Brain microvascular endothelial cell (primary cell): ENCODE measurements around the gene IGFBP7.

ENCODE experiments used
- DNase-seq: peaks from one replicate; pipeline ENCODE4 v3.0.0-alpha.2; 2020
- H3K27ac ChIP-seq: fragments of 250-450 bp; sonication (Bioruptor Pico); 2 replicates; pipeline ENCODE4 v1.5.1; 2020; ENCODE audit warnings: mild to moderate bottlenecking, moderate library complexity
- H3K27me3 ChIP-seq: fragments of 250-450 bp; sonication (Bioruptor Pico); replicated peaks from 2 replicates; pipeline ENCODE4 v1.5.1; 2020; ENCODE audit warnings: mild to moderate bottlenecking
- H3K36me3 ChIP-seq: fragments of 250-450 bp; sonication (Bioruptor Pico); replicated peaks from 2 replicates; pipeline ENCODE4 v1.5.1; 2020; ENCODE audit warnings: mild to moderate bottlenecking
- H3K4me3 ChIP-seq: 2 replicates; pipeline ENCODE4 v1.5.1; 2011; ENCODE audit warnings: low read depth, mild to moderate bottlenecking, control low read depth, low read length, moderate library complexity
- CTCF ChIP-seq: IDR thresholded peaks from 2 replicates; pipeline ENCODE4 v1.5.1; 2011; ENCODE audit warnings: low read depth, mild to moderate bottlenecking, moderate library complexity, low read length, control low read depth, inconsistent platforms; ENCODE audit errors: missing control alignments
- in situ Hi-C: cut with HindIII; loops from 2 replicates; pipeline ENCODE4 v1.10.0; 2017; ENCODE audit warnings: low sequenced_read_pairs, low pct_ligation_motif_present

The IGFBP7 gene

GRCh38 chr4:57100979-57101651 is 9.1 kb downstream of the IGFBP7 start:
- peaks cover 59% of the 10 kb centered on the region for H3K36me3 ChIP-seq
- H3K27me3 ChIP-seq: no peaks in the 10 kb centered on the region
- no peak for DNase-seq
- no peak for TF ChIP-seq CTCF
- no peak overlapping the region for H3K4me3 ChIP-seq
- H3K27ac ChIP-seq: peak overlapping the region; percentile 94
- in situ Hi-C loops: no loop called here

GRCh38 chr4:57099363-57099762 is 10.8 kb downstream of the IGFBP7 start:
- peaks cover 52% of the 10 kb centered on the region for H3K36me3 ChIP-seq
- no peak for TF ChIP-seq CTCF

GRCh38 chr4:57098941-57099340 is 11.2 kb downstream of the IGFBP7 start:
- in situ Hi-C loops: no loop called here
- H3K27me3 ChIP-seq: no peaks in the 10 kb centered on the region
- TF ChIP-seq CTCF: no peak
- peak overlapping the region; percentile 77 for H3K27ac ChIP-seq
- no peak for DNase-seq
- peaks cover 52% of the 10 kb centered on the region for H3K36me3 ChIP-seq
- H3K4me3 ChIP-seq: no peak overlapping the region

More at GRCh38 chr4:57099363-57099762, 10.8 kb downstream of the IGFBP7 start:
- Histone ChIP-seq H3K4me3 (no peak overlapping the region), H3K27ac (peak overlapping the region; percentile 77), H3K27me3 (no peaks in the 10 kb centered on the region)
- in situ Hi-C loops: no loop called here
- DNase-seq: no peak

GRCh38 chr4:57098415-57098814 is 11.8 kb downstream of the IGFBP7 start:
- H3K27ac ChIP-seq: peak overlapping the region; percentile 77
- H3K36me3 ChIP-seq: peaks cover 52% of the 10 kb centered on the region
- no peak for TF ChIP-seq CTCF
- DNase-seq: no peak
- no peaks in the 10 kb centered on the region for H3K27me3 ChIP-seq
- no peak overlapping the region for H3K4me3 ChIP-seq
- in situ Hi-C loops: no loop called here

- TF ChIP-seq CTCF: no peak
- in situ Hi-C loops: no loop called here
- Histone ChIP-seq H3K36me3 (peaks cover 52% of the 10 kb centered on the region), H3K4me3 (no peak overlapping the region), H3K27ac (peak overlapping the region; percentile 77), H3K27me3 (no peaks in the 10 kb centered on the region)
- DNase-seq: no peak
Observed at GRCh38 chr4:57097711-57098110, 12.5 kb downstream of the IGFBP7 start.

GRCh38 chr4:57095956-57096355 is 14.2 kb downstream of the IGFBP7 start:
- Histone ChIP-seq H3K36me3 (peaks cover 57% of the 10 kb centered on the region), H3K4me3 (no peak overlapping the region), H3K27ac (peak overlapping the region; percentile 77), H3K27me3 (no peaks in the 10 kb centered on the region)
- in situ Hi-C loops: no loop called here
- TF ChIP-seq CTCF: no peak
- DNase-seq: no peak
